ENCODE data around the gene CLTA.

CLTA gene

GRCh38 chr9:36207546-36208012 lies 16.9 kb downstream of the CLTA start:
- H3K9ac ChIP-seq = no peak overlapping the region
- no peaks in the 10 kb centered on the region for H3K4me1 ChIP-seq
- no peaks in the 10 kb centered on the region for H3K36me3 ChIP-seq (ENCODE audit: control insufficient read depth, insufficient read depth, low read length)
- no peak overlapping the region for H2AFZ ChIP-seq
- H3K9me3 ChIP-seq (ENCODE audit: control insufficient read depth, low read length) = no peaks in the 10 kb centered on the region
- H3K27me3 ChIP-seq (ENCODE audit: control insufficient read depth, insufficient read depth, low read length) = no peaks in the 10 kb centered on the region
- peaks cover 9% of the 10 kb centered on the region for H3K79me2 ChIP-seq
- no peak overlapping the region for H3K4me2 ChIP-seq (ENCODE audit: low read length)
- no peak overlapping the region for H3K27ac ChIP-seq
- no peak overlapping the region for H3K4me3 ChIP-seq (ENCODE audit: low read depth, low read length)
- TF ChIP-seq CTCF (IDR thresholded peaks at IDR 0.05) = no peak

- Histone ChIP-seq H3K36me3 (ENCODE audit: control insufficient read depth, insufficient read depth, low read length) (no peaks in the 10 kb centered on the region), H3K27me3 (ENCODE audit: control insufficient read depth, insufficient read depth, low read length) (no peaks in the 10 kb centered on the region), H3K27ac (no peak overlapping the region), H3K4me3 (ENCODE audit: low read depth, low read length) (no peak overlapping the region), H3K4me1 (no peaks in the 10 kb centered on the region), H3K4me2 (ENCODE audit: low read length) (no peak overlapping the region), H3K79me2 (peaks cover 9% of the 10 kb centered on the region), H3K9me3 (ENCODE audit: control insufficient read depth, low read length) (no peaks in the 10 kb centered on the region), H3K9ac (no peak overlapping the region), H2AFZ (no peak overlapping the region)
- TF ChIP-seq CTCF (IDR thresholded peaks at IDR 0.05) = no peak
Observed at GRCh38 chr9:36208521-36209253, 18.0 kb downstream of the CLTA start.

GRCh38 chr9:36210722-36211121 lies 20.0 kb downstream of the CLTA start:
- Histone ChIP-seq H3K27me3 (ENCODE audit: control insufficient read depth, insufficient read depth, low read length) (no peaks in the 10 kb centered on the region), H3K9me3 (ENCODE audit: control insufficient read depth, low read length) (no peaks in the 10 kb centered on the region), H3K4me1 (no peaks in the 10 kb centered on the region), H3K4me2 (ENCODE audit: low read length) (no peak overlapping the region), H3K79me2 (peaks cover 9% of the 10 kb centered on the region), H3K36me3 (ENCODE audit: control insufficient read depth, insufficient read depth, low read length) (no peaks in the 10 kb centered on the region), H3K9ac (no peak overlapping the region), H2AFZ (no peak overlapping the region), H3K27ac (no peak overlapping the region), H3K4me3 (ENCODE audit: low read depth, low read length) (no peak overlapping the region)
- no peak for TF ChIP-seq CTCF (IDR thresholded peaks at IDR 0.05)

- Histone ChIP-seq H3K9ac (no peak overlapping the region), H3K4me1 (no peaks in the 10 kb centered on the region), H3K79me2 (peaks cover 5% of the 10 kb centered on the region), H3K4me3 (ENCODE audit: low read depth, low read length) (no peak overlapping the region), H3K36me3 (ENCODE audit: control insufficient read depth, insufficient read depth, low read length) (no peaks in the 10 kb centered on the region), H3K27ac (no peak overlapping the region), H3K9me3 (ENCODE audit: control insufficient read depth, low read length) (no peaks in the 10 kb centered on the region), H3K4me2 (ENCODE audit: low read length) (no peak overlapping the region), H2AFZ (no peak overlapping the region), H3K27me3 (ENCODE audit: control insufficient read depth, insufficient read depth, low read length) (no peaks in the 10 kb centered on the region)
- no peak for TF ChIP-seq CTCF (IDR thresholded peaks at IDR 0.05)
Observed at GRCh38 chr9:36211510-36211909, 20.8 kb downstream of the CLTA start.

GRCh38 chr9:36213387-36213786 lies 22.7 kb downstream of the CLTA start:
- no peak for TF ChIP-seq CTCF (IDR thresholded peaks at IDR 0.05)
- H3K27me3 ChIP-seq (ENCODE audit: control insufficient read depth, insufficient read depth, low read length) = no peaks in the 10 kb centered on the region
- no peak overlapping the region for H3K4me2 ChIP-seq (ENCODE audit: low read length)
- H2AFZ ChIP-seq = no peak overlapping the region
- H3K27ac ChIP-seq = no peak overlapping the region
- no peak overlapping the region for H3K9ac ChIP-seq
- no peaks in the 10 kb centered on the region for H3K4me1 ChIP-seq
- no peaks in the 10 kb centered on the region for H3K9me3 ChIP-seq (ENCODE audit: control insufficient read depth, low read length)
- H3K4me3 ChIP-seq (ENCODE audit: low read depth, low read length) = no peak overlapping the region
- peaks cover 5% of the 10 kb centered on the region for H3K79me2 ChIP-seq
- H3K36me3 ChIP-seq (ENCODE audit: control insufficient read depth, insufficient read depth, low read length) = no peaks in the 10 kb centered on the region

All from parathyroid adenoma (tissue), 2 donors.